H9 (cell line): ENCODE results near the gene SDR9C7. TPM values are rescaled to one million over a fixed set of nuclear protein-coding genes. Genes with fewer than 3 reads are reported as not detected.

Source experiments
- DNase-seq: peaks from one replicate; pipeline ENCODE4 v3.0.0-alpha.2; 2017
- H2AFZ ChIP-seq: one replicate; pipeline ENCODE4 v1.6.1; 2013; ENCODE audit warnings: mild to moderate bottlenecking, low read length, control low read depth, moderate library complexity
- H2AK5ac ChIP-seq: 2 replicates; pipeline ENCODE4 v1.6.1; 2013; ENCODE audit warnings: low read length, control low read depth, mixed read lengths; ENCODE audit not compliant: insufficient read length
- H2BK120ac ChIP-seq: one replicate; pipeline ENCODE4 v1.6.1; 2013; ENCODE audit warnings: low read depth, mild to moderate bottlenecking, low read length, control low read depth, inconsistent platforms; ENCODE audit not compliant: poor library complexity, severe bottlenecking
- H2BK12ac ChIP-seq: 2 replicates; pipeline ENCODE4 v1.6.1; 2013; ENCODE audit warnings: low read length, control low read depth, mixed read lengths, low read depth; ENCODE audit not compliant: insufficient read length
- H2BK15ac ChIP-seq: 2 replicates; pipeline ENCODE4 v1.6.1; 2013; ENCODE audit warnings: low read depth, low read length, control low read depth
- H2BK20ac ChIP-seq: one replicate; pipeline ENCODE4 v1.6.1; 2013; ENCODE audit warnings: low read depth, mild to moderate bottlenecking, low read length, control low read depth, inconsistent platforms; ENCODE audit not compliant: poor library complexity, severe bottlenecking
- H2BK5ac ChIP-seq: 2 replicates; pipeline ENCODE4 v1.6.1; 2013; ENCODE audit warnings: low read length, control low read depth, mixed read lengths; ENCODE audit not compliant: insufficient read length
- H3K14ac ChIP-seq: 2 replicates; pipeline ENCODE4 v1.6.1; 2013; ENCODE audit warnings: low read length, control low read depth; ENCODE audit not compliant: insufficient read depth
- H3K18ac ChIP-seq: 2 replicates; pipeline ENCODE4 v1.6.1; 2013; ENCODE audit warnings: low read depth, mild to moderate bottlenecking, mixed read lengths, low read length, control low read depth; ENCODE audit not compliant: insufficient read length
- H3K23ac ChIP-seq: 2 replicates; pipeline ENCODE4 v1.6.1; 2013; ENCODE audit warnings: low read length, control low read depth, mixed read lengths, low read depth; ENCODE audit not compliant: insufficient read length
- H3K23me2 ChIP-seq: 2 replicates; pipeline ENCODE4 v1.6.1; 2013; ENCODE audit warnings: low read depth, mild to moderate bottlenecking, mixed read lengths, low read length, control low read depth; ENCODE audit not compliant: insufficient read length, poor library complexity, severe bottlenecking
- H3K27ac ChIP-seq: 2 replicates; pipeline ENCODE4 v1.5.1; 2013; ENCODE audit warnings: low read length, control low read depth, mixed read lengths, low read depth; ENCODE audit not compliant: insufficient read length
- H3K27me3 ChIP-seq: 2 replicates; pipeline ENCODE4 v1.6.1; 2013; ENCODE audit warnings: low read length, control low read depth, inconsistent platforms; ENCODE audit not compliant: insufficient read depth
- H3K4ac ChIP-seq: 2 replicates; pipeline ENCODE4 v1.6.1; 2013; ENCODE audit warnings: low read depth, mild to moderate bottlenecking, control low read depth, inconsistent platforms, low read length, moderate library complexity
- H3K4me1 ChIP-seq: 2 replicates; pipeline ENCODE4 v1.6.1; 2013; ENCODE audit warnings: low read length, control low read depth, inconsistent platforms; ENCODE audit not compliant: insufficient read depth
- H3K4me2 ChIP-seq: 2 replicates; pipeline ENCODE4 v1.6.1; 2013; ENCODE audit warnings: low read length, control low read depth, mixed read lengths; ENCODE audit not compliant: insufficient read length, insufficient read depth
- H3K56ac ChIP-seq: 2 replicates; pipeline ENCODE4 v1.6.1; 2013; ENCODE audit warnings: low read depth, mild to moderate bottlenecking, mixed read lengths, low read length, control low read depth; ENCODE audit not compliant: insufficient read length
- H3K79me1 ChIP-seq: 2 replicates; pipeline ENCODE4 v1.6.1; 2013; ENCODE audit warnings: low read depth, mild to moderate bottlenecking, moderate library complexity, low read length, control low read depth, inconsistent platforms; ENCODE audit not compliant: insufficient read depth, poor library complexity, severe bottlenecking
- H3K79me2 ChIP-seq: 2 replicates; pipeline ENCODE4 v1.6.1; 2013; ENCODE audit warnings: low read length, control low read depth, inconsistent platforms; ENCODE audit not compliant: insufficient read depth
- H3K9ac ChIP-seq: 2 replicates; pipeline ENCODE4 v1.6.1; 2013; ENCODE audit warnings: low read length, control low read depth, mixed read lengths; ENCODE audit not compliant: insufficient read length; ENCODE audit errors: extremely low read depth
- H3K9me3 ChIP-seq: one replicate; pipeline ENCODE4 v1.6.1; 2013; ENCODE audit warnings: low read depth, low read length, inconsistent platforms; ENCODE audit not compliant: control insufficient read depth
- H3T11ph ChIP-seq: one replicate; pipeline ENCODE4 v1.6.1; 2013; ENCODE audit warnings: mild to moderate bottlenecking, low read length, control low read depth, inconsistent platforms
- H4K20me1 ChIP-seq: one replicate; pipeline ENCODE4 v1.6.1; 2013; ENCODE audit not compliant: control insufficient read depth, insufficient read length, insufficient read depth
- H4K5ac ChIP-seq: 2 replicates; pipeline ENCODE4 v1.6.1; 2013; ENCODE audit warnings: low read depth, mild to moderate bottlenecking, mixed read lengths, low read length, control low read depth; ENCODE audit not compliant: insufficient read length
- H4K8ac ChIP-seq: replicated peaks from 2 replicates; pipeline ENCODE4 v1.6.1; 2013; ENCODE audit warnings: low read length, control low read depth, mixed read lengths, low read depth; ENCODE audit not compliant: insufficient read length
- H4K91ac ChIP-seq: 2 replicates; pipeline ENCODE4 v1.6.1; 2013; ENCODE audit warnings: low read depth, mild to moderate bottlenecking, moderate library complexity, mixed read lengths, low read length, control low read depth; ENCODE audit not compliant: insufficient read length
- H3K27ac Mint-ChIP-seq, 3 experiments: 2 replicates in 2 of 3; 3 replicates in 1 of 3; pipeline ENCODE4 v1.8.0; 2020 to 2021; ENCODE audit warnings: mixed read lengths in 3 of 3, mild to moderate bottlenecking in 1 of 3, moderate library complexity in 1 of 3
- H3K27me3 Mint-ChIP-seq: 2 replicates; pipeline ENCODE4 v1.8.0; 2021; ENCODE audit warnings: low read depth, mild to moderate bottlenecking, moderate library complexity, mixed read lengths
- H3K36me3 Mint-ChIP-seq, 3 experiments: 2 replicates in 2 of 3; 3 replicates in 1 of 3; pipeline ENCODE4 v1.8.0; 2020 to 2021; ENCODE audit warnings: low read depth in 3 of 3, mixed read lengths in 3 of 3; ENCODE audit not compliant: insufficient read depth in 1 of 3
- H3K4me1 Mint-ChIP-seq, 2 experiments: 2 replicates each; pipeline ENCODE4 v1.8.0; 2020; ENCODE audit warnings: mixed read lengths in 2 of 2
- H3K4me3 Mint-ChIP-seq, 2 experiments: 2 replicates in 1 of 2; 3 replicates in 1 of 2; pipeline ENCODE4 v1.8.0; 2020 to 2021; ENCODE audit warnings: mild to moderate bottlenecking in 2 of 2, mixed read lengths in 2 of 2, moderate library complexity in 1 of 2
- H3K9me3 Mint-ChIP-seq, 2 experiments: 2 replicates in 1 of 2; 3 replicates in 1 of 2; pipeline ENCODE4 v1.8.0; 2020; ENCODE audit warnings: mild to moderate bottlenecking in 2 of 2, mixed read lengths in 2 of 2, moderate library complexity in 1 of 2
- WGBS: extraction: QIAGEN DNeasy Blood & Tissue Kit; methylation state at CpG from one replicate; pipeline ENCODE4 v1.1.7; 2013; ENCODE audit warnings: missing lambda C conversion rate, low lambda C conversion rate, mixed read lengths; ENCODE audit not compliant: insufficient read length; ENCODE audit errors: extremely low coverage; 5-methylcytosine and 5-hydroxymethylcytosine counted together
- total RNA-seq: library from RNA; stranded (reverse); gene quantifications from 2 replicates; pipeline ENCODE4 v1.2.1, GENCODE V29; 2021
- TF ChIP-seq, protein P1 (sequence below): fragments of 200-600 bp; sonication (generic); conservative IDR thresholded peaks from 3 replicates; pipeline ENCODE4 v1.8.0; 2021; ENCODE audit warnings: antibody characterized with exemption, mild to moderate bottlenecking

The SDR9C7 gene
- total RNA-seq, 1 experiment from 2014 or later, result not detected

DNA sequence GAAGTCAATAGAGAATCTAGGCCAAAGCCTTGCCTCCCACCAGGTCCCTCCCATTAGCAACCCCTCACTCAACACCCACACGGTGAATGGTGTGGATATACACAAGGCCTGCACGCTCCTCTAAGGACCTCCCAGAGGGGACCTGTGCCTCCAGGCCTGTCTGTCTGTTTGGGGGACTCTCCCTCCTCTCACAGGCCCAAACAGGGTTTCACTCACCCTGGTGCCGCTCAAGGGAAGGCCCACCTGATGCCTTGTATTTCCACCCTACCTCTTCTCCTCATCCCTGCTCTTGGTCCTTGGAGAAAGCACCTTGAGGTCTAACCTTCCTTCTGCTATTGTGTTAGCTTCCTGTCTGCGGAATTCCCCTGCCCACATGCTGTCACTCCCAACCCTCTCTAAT, 4.4 kb downstream of the SDR9C7 start:
- Histone ChIP-seq H4K91ac (no peak overlapping the region), H3K23me2 (no peaks in the 10 kb centered on the region), H3T11ph (no peak overlapping the region), H3K79me1 (no peaks in the 10 kb centered on the region), H3K27me3 (no peaks in the 10 kb centered on the region), H2BK5ac (no peak overlapping the region), H3K79me2 (no peaks in the 10 kb centered on the region), H3K9me3 (no peaks in the 10 kb centered on the region), H3K4me1 (peaks cover 6% of the 10 kb centered on the region; the same call in 1 of the 2 replicates), H4K8ac (no peak overlapping the region), H3K27ac (no peak overlapping the region), H2BK12ac (no peak overlapping the region), H3K4ac (no peak overlapping the region), H3K18ac (no peak overlapping the region), H3K9ac (no peak overlapping the region), H2AK5ac (no peak overlapping the region), H2BK120ac (no peak overlapping the region), H4K5ac (no peak overlapping the region), H3K23ac (no peak overlapping the region), H3K4me2 (no peak overlapping the region), H2BK20ac (no peak overlapping the region), H3K14ac (no peak overlapping the region), H2BK15ac (no peak overlapping the region), H4K20me1 (no peaks in the 10 kb centered on the region), H2AFZ (no peak overlapping the region), H3K56ac (no peak overlapping the region)
- peaks cover 0 to 2% of the 10 kb centered on the region in 2 experiments; a peak in 3 of 5 replicates for H3K9me3 Mint-ChIP-seq
- no peak overlapping the region for H3K4me3 Mint-ChIP-seq
- H3K4me1 Mint-ChIP-seq, result peaks cover 36 to 38% of the 10 kb centered on the region in 2 experiments
- H3K36me3 Mint-ChIP-seq, result no peaks in the 10 kb centered on the region; a peak in 1 of 7 replicates
- peak overlapping the region in 1 of 3 experiments; percentile 62; a peak in 1 of 7 replicates for H3K27ac Mint-ChIP-seq
- no CpG with 5 or more reads among the region's 4 CpGs for WGBS
- no peak for DNase-seq
- TF ChIP-seq, protein P1, sequence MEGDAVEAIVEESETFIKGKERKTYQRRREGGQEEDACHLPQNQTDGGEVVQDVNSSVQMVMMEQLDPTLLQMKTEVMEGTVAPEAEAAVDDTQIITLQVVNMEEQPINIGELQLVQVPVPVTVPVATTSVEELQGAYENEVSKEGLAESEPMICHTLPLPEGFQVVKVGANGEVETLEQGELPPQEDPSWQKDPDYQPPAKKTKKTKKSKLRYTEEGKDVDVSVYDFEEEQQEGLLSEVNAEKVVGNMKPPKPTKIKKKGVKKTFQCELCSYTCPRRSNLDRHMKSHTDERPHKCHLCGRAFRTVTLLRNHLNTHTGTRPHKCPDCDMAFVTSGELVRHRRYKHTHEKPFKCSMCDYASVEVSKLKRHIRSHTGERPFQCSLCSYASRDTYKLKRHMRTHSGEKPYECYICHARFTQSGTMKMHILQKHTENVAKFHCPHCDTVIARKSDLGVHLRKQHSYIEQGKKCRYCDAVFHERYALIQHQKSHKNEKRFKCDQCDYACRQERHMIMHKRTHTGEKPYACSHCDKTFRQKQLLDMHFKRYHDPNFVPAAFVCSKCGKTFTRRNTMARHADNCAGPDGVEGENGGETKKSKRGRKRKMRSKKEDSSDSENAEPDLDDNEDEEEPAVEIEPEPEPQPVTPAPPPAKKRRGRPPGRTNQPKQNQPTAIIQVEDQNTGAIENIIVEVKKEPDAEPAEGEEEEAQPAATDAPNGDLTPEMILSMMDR, result no peak
- H3K27me3 Mint-ChIP-seq, result peaks cover 12% of the 10 kb centered on the region
